ENCODE results near the gene FNDC5. TPM values are rescaled to one million over a fixed set of nuclear protein-coding genes. Genes with fewer than 3 reads are reported as not detected.

Gene FNDC5
- total and polyA plus RNA-seq, 12 donors: 12.4 to 130 (median 73.5) TPM

DNA sequence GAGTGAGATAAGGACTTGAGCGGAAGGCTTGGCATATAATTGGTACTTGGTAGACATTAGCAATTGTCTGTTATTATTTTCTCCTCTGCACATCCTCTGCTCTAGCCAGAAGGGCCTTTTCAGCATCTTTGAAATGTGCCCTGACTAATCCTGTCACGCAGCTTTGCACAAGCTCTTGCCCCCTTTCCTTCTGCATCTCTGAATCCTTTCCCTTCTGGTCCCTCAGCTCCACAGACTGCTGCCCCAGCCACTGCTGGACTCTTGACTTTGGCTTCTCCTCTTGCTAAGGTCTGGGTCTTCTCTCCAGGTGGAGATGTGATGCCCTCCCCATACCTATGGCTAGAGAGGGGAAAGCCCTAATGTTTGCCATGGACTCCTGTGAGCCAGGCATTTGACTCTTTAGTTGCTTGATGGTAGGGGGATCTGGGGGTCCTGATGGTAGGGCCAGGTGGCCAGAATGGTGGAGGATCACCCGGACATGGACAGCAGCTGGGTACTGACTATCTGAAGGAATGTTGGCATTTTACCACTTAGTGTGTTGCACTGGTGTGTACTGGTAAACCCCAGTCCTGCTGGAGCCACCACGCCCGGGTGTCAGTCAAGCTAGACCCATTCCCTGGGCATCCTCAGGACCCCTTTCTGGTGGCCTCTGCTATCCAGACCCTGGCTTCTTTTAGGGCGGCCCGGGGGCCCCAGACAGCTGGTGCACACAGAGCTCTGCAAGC, 20.0 kb upstream of the FNDC5 start:
- peaks cover 18 to 87% (median 66%) of the 10 kb centered on the region in 7 donors for H3K27me3 ChIP-seq
- WGBS, 2 donors: 87 to 88% methylated on average over 7 of the region's 7 CpGs
- H3K27ac ChIP-seq: no peak overlapping the region

DNA sequence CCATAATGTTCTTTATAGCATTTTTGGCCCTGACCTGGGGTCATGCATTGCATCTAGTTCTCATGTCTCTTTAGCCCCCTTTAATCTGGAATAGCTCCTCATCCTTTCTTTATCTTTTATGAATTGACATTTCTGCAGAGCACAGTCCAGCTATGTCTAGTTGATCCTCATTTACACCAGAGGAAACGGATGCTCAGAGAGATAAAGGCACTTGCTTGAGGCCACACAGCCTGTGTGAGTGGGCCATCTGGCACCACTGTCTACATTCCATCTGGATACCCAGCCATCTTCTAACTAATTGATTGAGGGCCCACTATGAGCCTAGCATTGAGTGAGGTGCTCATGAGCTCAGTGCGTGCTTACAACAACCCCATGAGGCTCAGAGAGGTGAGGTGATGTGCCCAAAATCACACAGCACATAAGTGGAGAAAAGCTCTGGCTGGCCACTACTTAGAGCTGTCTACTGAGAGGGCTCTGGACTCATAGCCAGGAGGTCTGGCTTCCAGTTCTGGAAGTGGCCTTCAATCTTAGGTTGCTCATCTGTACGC, 19.1 kb upstream of the FNDC5 start:
- ATAC-seq: no peak
- WGBS, 2 donors: 77% methylated on average over 3 of the region's 3 CpGs
- TF ChIP-seq, protein P1, sequence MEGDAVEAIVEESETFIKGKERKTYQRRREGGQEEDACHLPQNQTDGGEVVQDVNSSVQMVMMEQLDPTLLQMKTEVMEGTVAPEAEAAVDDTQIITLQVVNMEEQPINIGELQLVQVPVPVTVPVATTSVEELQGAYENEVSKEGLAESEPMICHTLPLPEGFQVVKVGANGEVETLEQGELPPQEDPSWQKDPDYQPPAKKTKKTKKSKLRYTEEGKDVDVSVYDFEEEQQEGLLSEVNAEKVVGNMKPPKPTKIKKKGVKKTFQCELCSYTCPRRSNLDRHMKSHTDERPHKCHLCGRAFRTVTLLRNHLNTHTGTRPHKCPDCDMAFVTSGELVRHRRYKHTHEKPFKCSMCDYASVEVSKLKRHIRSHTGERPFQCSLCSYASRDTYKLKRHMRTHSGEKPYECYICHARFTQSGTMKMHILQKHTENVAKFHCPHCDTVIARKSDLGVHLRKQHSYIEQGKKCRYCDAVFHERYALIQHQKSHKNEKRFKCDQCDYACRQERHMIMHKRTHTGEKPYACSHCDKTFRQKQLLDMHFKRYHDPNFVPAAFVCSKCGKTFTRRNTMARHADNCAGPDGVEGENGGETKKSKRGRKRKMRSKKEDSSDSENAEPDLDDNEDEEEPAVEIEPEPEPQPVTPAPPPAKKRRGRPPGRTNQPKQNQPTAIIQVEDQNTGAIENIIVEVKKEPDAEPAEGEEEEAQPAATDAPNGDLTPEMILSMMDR (IDR thresholded peaks at IDR 0.05): no peak

More for the DNA sequence above, 20.0 kb upstream of the FNDC5 start:
- Histone ChIP-seq H3K4me3 (no peak overlapping the region), H3K4me1 (peaks cover 2 to 22% (median 12%) of the 10 kb centered on the region in 9 donors), H3K9me3 (no peaks in the 10 kb centered on the region), H3K36me3 (no peaks in the 10 kb centered on the region)
- intact Hi-C loops (cut with DNase I): no loop called here
- no peak for ATAC-seq
- TF ChIP-seq, protein P1 (IDR thresholded peaks at IDR 0.05): no peak
- no peak for DNase-seq

DNA sequence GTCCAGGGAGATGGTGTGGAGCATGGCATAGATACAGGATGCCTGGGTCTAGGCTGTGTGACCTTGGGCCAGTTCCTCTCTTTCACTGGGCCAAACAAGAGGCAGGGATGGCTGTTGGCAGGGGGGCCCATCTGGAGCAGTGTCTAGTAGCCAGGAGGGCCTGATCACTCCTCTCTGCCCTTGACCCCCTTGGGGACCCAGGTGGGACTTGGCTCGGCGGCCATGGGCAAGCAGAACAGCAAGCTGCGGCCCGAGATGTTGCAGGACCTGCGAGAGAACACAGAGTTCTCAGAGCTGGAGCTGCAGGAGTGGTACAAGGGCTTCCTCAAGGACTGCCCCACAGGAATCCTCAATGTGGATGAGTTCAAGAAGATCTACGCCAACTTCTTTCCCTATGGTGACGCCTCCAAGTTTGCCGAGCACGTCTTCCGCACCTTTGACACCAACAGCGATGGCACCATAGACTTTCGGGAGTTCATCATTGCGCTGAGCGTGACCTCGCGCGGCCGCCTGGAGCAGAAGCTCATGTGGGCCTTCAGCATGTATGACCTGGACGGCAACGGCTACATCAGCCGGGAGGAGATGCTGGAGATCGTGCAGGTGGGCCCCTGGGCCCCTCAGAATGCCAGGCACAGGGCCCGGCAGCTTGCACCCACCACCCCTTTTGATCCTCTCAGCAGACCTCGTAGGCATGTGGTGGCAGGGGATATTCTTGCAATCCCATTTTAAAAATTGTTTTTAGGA, 18.1 kb upstream of the FNDC5 start:
- H3K9me3 ChIP-seq: no peaks in the 10 kb centered on the region
- H3K27me3 ChIP-seq: peaks cover 18 to 91% (median 79%) of the 10 kb centered on the region in 7 donors
- no peak overlapping the region for H3K4me3 ChIP-seq
- 92 to 94% methylated on average over 24 of the region's 24 CpGs for WGBS, 2 donors
- DNase-seq (no peak), ATAC-seq (no peak)
- TF ChIP-seq, protein P1 (IDR thresholded peaks at IDR 0.05): no peak
- peaks cover 2 to 19% (median 11%) of the 10 kb centered on the region in 9 donors for H3K4me1 ChIP-seq
- H3K36me3 ChIP-seq: no peaks in the 10 kb centered on the region
- no peak overlapping the region for H3K27ac ChIP-seq
- intact Hi-C loops (cut with DNase I): no loop called here

More for the DNA sequence above, 19.1 kb upstream of the FNDC5 start:
- Histone ChIP-seq H3K27me3 (peaks cover 18 to 90% (median 74%) of the 10 kb centered on the region in 7 donors), H3K9me3 (no peaks in the 10 kb centered on the region), H3K4me1 (peaks cover 2 to 22% (median 12%) of the 10 kb centered on the region in 9 donors), H3K27ac (no peak overlapping the region), H3K36me3 (no peaks in the 10 kb centered on the region), H3K4me3 (no peak overlapping the region)
- no peak for DNase-seq
- intact Hi-C loops (cut with DNase I): no loop called here

DNA sequence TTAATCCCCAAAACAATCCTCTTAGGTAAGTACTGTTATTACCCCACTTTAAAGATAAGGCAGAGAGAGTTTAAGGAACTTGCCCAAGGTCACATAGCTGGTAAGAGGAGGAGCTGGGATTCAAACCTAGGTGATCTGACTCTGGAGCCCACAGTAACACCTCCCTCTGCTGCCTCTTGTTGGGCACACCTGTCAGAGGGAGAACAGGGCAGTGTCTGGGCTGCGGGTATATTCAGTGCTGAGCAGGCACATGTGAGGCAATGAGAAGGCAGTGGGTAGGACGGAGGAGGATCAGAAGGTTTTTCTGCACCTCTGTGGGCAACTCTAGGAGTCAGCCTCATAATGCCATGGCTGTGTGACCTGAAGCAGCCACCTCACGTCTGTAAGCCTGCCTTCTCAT, 17.4 kb upstream of the FNDC5 start:
- no peak overlapping the region for H3K27ac ChIP-seq
- no peaks in the 10 kb centered on the region for H3K36me3 ChIP-seq
- TF ChIP-seq, protein P1 (IDR thresholded peaks at IDR 0.05): no peak
- H3K4me1 ChIP-seq: peaks cover 0 to 15% (median 4%) of the 10 kb centered on the region in 9 donors
- no peak for ATAC-seq
- peaks cover 11 to 87% (median 75%) of the 10 kb centered on the region in 7 donors for H3K27me3 ChIP-seq
- DNase-seq: no peak
- intact Hi-C loops (cut with DNase I): no loop called here
- H3K9me3 ChIP-seq: no peaks in the 10 kb centered on the region
- 74 to 77% methylated on average over 3 of the region's 3 CpGs for WGBS, 2 donors
- H3K4me3 ChIP-seq: no peak overlapping the region

All from heart right ventricle (tissue), 16 donors.